SK-N-SH treated with all-trans-retinoic acid at 6 μM for 48 hours (cell line): ENCODE measurements around the gene TMEM222.

Source experiments
- ARNTL ChIP-seq: fragments of 450-650 bp; formaldehyde crosslinking; IDR thresholded peaks from 2 replicates; pipeline ENCODE4 v1.5.0; 2020; ENCODE audit warnings: low read depth, mild to moderate bottlenecking, moderate library complexity, borderline replicate concordance
- GLIS3 ChIP-seq: fragments of 250-450 bp; sonication (Bioruptor Pico); IDR thresholded peaks from 2 replicates; pipeline ENCODE4 v1.5.0; 2020; ENCODE audit warnings: mild to moderate bottlenecking, moderate library complexity
- ISL1 ChIP-seq: fragments of 250-450 bp; sonication (Bioruptor Pico); IDR thresholded peaks from 2 replicates; pipeline ENCODE4 v2.1.2; 2022; ENCODE audit warnings: mild to moderate bottlenecking, moderate library complexity
- OSR1 ChIP-seq: fragments of 250-450 bp; sonication (Bioruptor Pico); IDR thresholded peaks from 2 replicates; pipeline ENCODE4 v1.8.0; 2022; ENCODE audit warnings: moderate library complexity, mild to moderate bottlenecking, inconsistent platforms
- ZC3H10 ChIP-seq: fragments of 250-450 bp; sonication (Bioruptor Pico); IDR thresholded peaks from 2 replicates; pipeline ENCODE4 v1.5.1; 2021; ENCODE audit warnings: mild to moderate bottlenecking, moderate library complexity
- ZNF70 ChIP-seq: fragments of 450-650 bp; formaldehyde crosslinking; IDR thresholded peaks from 2 replicates; pipeline ENCODE4 v1.5.0; 2020; ENCODE audit warnings: mild to moderate bottlenecking, moderate library complexity
- TF ChIP-seq, protein P1 (sequence below): fragments of 250-450 bp; sonication (Bioruptor Pico); IDR thresholded peaks from 2 replicates; pipeline ENCODE4 v1.8.0; 2020; ENCODE audit warnings: mild to moderate bottlenecking, moderate library complexity, borderline replicate concordance
- TF ChIP-seq, protein P2 (sequence below): fragments of 250-450 bp; sonication (Bioruptor Pico); IDR thresholded peaks from 2 replicates; pipeline ENCODE4 v1.5.0; 2020; ENCODE audit warnings: mild to moderate bottlenecking, moderate library complexity
- TF ChIP-seq, protein P3 (sequence below): fragments of 250-450 bp; sonication (Bioruptor Pico); IDR thresholded peaks from 2 replicates; pipeline ENCODE4 v1.5.1; 2020; ENCODE audit warnings: low read depth, mild to moderate bottlenecking, moderate library complexity

DNA sequence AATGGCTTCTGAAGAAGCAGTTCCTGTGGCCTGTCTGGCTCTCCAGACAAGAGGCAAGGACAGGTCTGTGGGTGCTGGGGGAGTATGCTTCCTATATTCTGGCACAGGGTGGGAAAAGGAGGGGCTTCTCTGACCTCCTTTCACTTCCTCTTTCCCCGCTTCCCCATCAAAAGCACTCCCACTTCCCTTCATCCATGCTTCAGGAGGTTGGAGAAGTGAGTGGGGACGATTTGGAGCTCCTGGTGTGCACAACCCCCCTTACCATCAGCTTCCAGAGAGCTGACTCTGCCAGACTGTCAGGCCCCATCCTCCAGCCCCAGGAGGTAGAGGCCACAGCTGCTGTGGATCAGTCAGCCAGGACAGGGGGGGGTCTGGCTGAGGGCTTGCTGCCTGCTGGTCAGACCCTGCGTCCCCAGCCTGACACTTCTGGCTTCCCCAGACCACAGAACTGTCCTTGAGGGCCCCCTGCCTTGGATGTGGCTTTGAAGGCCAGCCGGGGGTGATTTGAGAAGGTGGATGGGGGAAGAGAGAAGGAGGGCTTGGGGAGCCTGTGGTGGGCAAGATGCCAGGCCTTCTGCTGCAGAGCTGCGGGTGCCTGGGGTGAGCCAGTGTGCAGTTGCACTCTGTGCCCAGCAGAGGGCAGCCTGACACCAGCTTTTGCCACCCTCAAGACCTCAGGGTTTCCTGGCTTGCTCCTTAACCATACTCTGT lies 21.5 kb upstream of the TMEM222 start:
- TF ChIP-seq, protein P1, sequence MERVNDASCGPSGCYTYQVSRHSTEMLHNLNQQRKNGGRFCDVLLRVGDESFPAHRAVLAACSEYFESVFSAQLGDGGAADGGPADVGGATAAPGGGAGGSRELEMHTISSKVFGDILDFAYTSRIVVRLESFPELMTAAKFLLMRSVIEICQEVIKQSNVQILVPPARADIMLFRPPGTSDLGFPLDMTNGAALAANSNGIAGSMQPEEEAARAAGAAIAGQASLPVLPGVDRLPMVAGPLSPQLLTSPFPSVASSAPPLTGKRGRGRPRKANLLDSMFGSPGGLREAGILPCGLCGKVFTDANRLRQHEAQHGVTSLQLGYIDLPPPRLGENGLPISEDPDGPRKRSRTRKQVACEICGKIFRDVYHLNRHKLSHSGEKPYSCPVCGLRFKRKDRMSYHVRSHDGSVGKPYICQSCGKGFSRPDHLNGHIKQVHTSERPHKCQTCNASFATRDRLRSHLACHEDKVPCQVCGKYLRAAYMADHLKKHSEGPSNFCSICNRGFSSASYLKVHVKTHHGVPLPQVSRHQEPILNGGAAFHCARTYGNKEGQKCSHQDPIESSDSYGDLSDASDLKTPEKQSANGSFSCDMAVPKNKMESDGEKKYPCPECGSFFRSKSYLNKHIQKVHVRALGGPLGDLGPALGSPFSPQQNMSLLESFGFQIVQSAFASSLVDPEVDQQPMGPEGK = no peak
- TF ChIP-seq, protein P2, sequence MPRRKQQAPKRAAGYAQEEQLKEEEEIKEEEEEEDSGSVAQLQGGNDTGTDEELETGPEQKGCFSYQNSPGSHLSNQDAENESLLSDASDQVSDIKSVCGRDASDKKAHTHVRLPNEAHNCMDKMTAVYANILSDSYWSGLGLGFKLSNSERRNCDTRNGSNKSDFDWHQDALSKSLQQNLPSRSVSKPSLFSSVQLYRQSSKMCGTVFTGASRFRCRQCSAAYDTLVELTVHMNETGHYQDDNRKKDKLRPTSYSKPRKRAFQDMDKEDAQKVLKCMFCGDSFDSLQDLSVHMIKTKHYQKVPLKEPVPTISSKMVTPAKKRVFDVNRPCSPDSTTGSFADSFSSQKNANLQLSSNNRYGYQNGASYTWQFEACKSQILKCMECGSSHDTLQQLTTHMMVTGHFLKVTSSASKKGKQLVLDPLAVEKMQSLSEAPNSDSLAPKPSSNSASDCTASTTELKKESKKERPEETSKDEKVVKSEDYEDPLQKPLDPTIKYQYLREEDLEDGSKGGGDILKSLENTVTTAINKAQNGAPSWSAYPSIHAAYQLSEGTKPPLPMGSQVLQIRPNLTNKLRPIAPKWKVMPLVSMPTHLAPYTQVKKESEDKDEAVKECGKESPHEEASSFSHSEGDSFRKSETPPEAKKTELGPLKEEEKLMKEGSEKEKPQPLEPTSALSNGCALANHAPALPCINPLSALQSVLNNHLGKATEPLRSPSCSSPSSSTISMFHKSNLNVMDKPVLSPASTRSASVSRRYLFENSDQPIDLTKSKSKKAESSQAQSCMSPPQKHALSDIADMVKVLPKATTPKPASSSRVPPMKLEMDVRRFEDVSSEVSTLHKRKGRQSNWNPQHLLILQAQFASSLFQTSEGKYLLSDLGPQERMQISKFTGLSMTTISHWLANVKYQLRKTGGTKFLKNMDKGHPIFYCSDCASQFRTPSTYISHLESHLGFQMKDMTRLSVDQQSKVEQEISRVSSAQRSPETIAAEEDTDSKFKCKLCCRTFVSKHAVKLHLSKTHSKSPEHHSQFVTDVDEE (CRISPR knock-in tag) = no peak
- no peak for TF ChIP-seq ZNF70 (CRISPR knock-in tag)
- no peak for TF ChIP-seq OSR1 (CRISPR knock-in tag)
- TF ChIP-seq, protein P3, sequence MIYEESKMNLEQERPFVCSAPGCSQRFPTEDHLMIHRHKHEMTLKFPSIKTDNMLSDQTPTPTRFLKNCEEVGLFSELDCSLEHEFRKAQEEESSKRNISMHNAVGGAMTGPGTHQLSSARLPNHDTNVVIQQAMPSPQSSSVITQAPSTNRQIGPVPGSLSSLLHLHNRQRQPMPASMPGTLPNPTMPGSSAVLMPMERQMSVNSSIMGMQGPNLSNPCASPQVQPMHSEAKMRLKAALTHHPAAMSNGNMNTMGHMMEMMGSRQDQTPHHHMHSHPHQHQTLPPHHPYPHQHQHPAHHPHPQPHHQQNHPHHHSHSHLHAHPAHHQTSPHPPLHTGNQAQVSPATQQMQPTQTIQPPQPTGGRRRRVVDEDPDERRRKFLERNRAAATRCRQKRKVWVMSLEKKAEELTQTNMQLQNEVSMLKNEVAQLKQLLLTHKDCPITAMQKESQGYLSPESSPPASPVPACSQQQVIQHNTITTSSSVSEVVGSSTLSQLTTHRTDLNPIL (CRISPR knock-in tag) = no peak
- TF ChIP-seq ARNTL (CRISPR knock-in tag) = no peak
- no peak for TF ChIP-seq ZC3H10 (CRISPR knock-in tag)
- TF ChIP-seq GLIS3 (CRISPR knock-in tag) = no peak
- TF ChIP-seq ISL1 (CRISPR knock-in tag) = no peak
